Measurements from ENCODE around the gene IQCE.
A peak's percentile ranks its signal among the peaks of the same experiment; 100 is the strongest.

- TF ChIP-seq EP300 (IDR thresholded peaks at IDR 0.05; ENCODE audit: borderline replicate concordance in 1 of 2, control insufficient read depth in 1 of 2, low read depth in 2 of 2, low read length in 2 of 2) (no peak), E4F1 (IDR thresholded peaks at IDR 0.05; ENCODE audit: borderline replicate concordance, partially characterized antibody) (no peak), EZH2 (IDR thresholded peaks at IDR 0.05; ENCODE audit: borderline replicate concordance, control insufficient read depth, low read depth, low read length) (no peak), POLR2A (IDR thresholded peaks at IDR 0.05; ENCODE audit: low read depth, low read length) (peak; percentile 62), PAX8 (IDR thresholded peaks at IDR 0.05) (no peak), SUPT20H (IDR thresholded peaks at IDR 0.05; ENCODE audit: borderline replicate concordance, control insufficient read depth, low read depth, low read length) (no peak), BHLHE40 (IDR thresholded peaks at IDR 0.05; ENCODE audit: borderline replicate concordance in 1 of 2, low read depth in 2 of 2, low read length in 1 of 2) (peak in 1 of 2 experiments; percentile 14; a peak in 1 of 4 replicates), HDAC6 (IDR thresholded peaks at IDR 0.05; ENCODE audit: unreplicated experiment) (no peak), ZZZ3 (IDR thresholded peaks at IDR 0.05; ENCODE audit: control insufficient read depth, insufficient read length, low read depth) (no peak), CREB1 (IDR thresholded peaks at IDR 0.05; ENCODE audit: low read depth) (no peak), IRF4 (IDR thresholded peaks at IDR 0.05; ENCODE audit: low read depth, low read length) (no peak), TCF3 (IDR thresholded peaks at IDR 0.05; ENCODE audit: borderline replicate concordance, insufficient read depth, low read depth, low read length) (no peak), JUND (IDR thresholded peaks at IDR 0.05; ENCODE audit: low read depth, low read length) (no peak)
- TF ChIP-seq, protein P1, sequence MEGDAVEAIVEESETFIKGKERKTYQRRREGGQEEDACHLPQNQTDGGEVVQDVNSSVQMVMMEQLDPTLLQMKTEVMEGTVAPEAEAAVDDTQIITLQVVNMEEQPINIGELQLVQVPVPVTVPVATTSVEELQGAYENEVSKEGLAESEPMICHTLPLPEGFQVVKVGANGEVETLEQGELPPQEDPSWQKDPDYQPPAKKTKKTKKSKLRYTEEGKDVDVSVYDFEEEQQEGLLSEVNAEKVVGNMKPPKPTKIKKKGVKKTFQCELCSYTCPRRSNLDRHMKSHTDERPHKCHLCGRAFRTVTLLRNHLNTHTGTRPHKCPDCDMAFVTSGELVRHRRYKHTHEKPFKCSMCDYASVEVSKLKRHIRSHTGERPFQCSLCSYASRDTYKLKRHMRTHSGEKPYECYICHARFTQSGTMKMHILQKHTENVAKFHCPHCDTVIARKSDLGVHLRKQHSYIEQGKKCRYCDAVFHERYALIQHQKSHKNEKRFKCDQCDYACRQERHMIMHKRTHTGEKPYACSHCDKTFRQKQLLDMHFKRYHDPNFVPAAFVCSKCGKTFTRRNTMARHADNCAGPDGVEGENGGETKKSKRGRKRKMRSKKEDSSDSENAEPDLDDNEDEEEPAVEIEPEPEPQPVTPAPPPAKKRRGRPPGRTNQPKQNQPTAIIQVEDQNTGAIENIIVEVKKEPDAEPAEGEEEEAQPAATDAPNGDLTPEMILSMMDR (IDR thresholded peaks at IDR 0.05 in 2 of 3, conservative IDR thresholded peaks at IDR 0.05 in 1 of 3; ENCODE audit: control insufficient read depth in 2 of 3, extremely low read depth in 1 of 3, insufficient read depth in 1 of 3, low read depth in 3 of 3, low read length in 3 of 3): no peak
Observed at GRCh38 chr7:2631946-2632732, 73.4 kb downstream of the IQCE start, which contains the start of gene TTYH3.
